M059J (cell line): ENCODE results near the gene TCEA3. TPM values are rescaled to one million over a fixed set of nuclear protein-coding genes. Genes with fewer than 3 reads are reported as not detected.
A peak's percentile ranks its signal among the peaks of the same experiment; 100 is the strongest.

Source experiments
- DNase-seq: peaks from one replicate; pipeline ENCODE4 v3.0.0-alpha.2; 2012; ENCODE audit warnings: low read depth
- total RNA-seq: library from RNA; depleted of rRNA; stranded (reverse); fragments of >200 nt; shearing (Covaris generic); gene quantifications from 2 replicates; pipeline ENCODE4 v1.2.3, GENCODE V29; 2014

Gene TCEA3
- total RNA-seq, 1 experiment from 2014 or later: 0.30 TPM

DNA sequence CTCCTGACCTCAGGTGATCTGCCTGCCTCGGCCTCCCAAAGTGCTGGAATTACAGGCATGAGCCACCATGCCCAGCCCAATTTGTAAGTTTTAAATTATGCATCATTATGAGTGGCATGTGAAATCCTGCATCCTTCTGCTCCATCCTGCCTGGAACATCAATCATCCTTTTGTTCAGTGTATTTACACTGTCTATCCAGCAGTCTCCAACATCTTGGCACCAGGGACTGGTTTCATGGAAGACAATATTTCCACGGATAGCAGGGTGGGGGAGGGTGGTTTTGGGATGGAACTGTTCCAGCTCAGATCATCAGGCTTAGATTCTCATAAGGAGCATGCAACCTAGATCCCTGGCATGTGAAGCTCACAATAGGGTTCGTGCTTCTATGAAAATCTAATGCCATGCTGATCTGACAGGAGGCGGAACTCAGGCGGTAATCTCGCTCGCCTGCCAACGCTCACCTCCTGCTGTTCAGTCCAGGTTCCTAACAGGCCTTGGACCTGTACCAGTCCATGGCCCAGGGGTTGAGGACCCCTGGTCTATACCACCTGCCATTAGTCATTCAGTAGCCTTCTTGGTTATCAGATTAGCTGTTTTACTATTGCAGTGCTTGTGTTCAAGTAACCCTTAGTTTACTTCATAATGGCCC lies 22.2 kb upstream of the TCEA3 start:
- DNase-seq: no peak

GRCh38 chr1:23444596-23445390 lies 20.2 kb upstream of the TCEA3 start:
- no peak for DNase-seq

DNA sequence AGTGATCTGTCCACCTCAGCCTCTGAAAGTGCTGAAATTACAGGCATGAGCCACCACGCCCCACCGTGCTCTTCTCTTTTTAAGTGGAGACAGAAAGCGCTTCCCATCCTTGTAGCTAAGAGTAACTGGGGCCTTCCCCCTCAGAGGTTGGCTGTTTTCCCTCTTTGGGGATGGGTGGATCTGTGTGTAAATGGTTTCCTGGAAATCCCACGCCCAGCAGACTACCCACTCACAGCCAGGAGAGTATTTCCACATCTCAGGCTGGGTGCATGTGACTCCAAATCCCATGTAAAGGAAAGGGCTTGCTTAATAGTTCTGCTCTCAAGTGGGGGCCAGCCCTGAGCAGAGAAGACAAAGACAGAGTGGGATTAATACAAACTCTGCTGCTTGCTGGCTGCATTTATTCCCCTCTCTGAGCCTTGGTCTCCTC lies 19.6 kb upstream of the TCEA3 start:
- DNase-seq: no peak

DNA sequence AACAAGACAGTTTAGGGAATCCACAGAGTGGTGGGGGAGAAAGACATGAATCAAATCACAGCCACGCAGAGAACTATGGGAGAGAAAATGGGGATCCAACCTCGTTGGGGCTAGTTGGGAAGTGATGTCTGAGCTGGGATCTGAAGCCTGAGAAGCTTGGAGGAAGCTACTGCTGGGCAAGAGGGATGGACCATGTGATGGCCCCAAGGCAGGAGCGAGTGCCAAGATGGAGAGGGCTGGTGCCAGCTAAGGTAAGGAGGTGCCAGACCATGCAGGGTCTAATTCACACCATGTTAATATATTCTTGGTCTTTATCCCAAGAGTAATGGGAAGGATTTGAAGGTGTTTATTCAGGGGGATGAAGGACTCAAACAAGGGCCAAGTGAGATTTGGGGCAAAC lies 18.2 kb upstream of the TCEA3 start:
- DNase-seq: no peak

DNA sequence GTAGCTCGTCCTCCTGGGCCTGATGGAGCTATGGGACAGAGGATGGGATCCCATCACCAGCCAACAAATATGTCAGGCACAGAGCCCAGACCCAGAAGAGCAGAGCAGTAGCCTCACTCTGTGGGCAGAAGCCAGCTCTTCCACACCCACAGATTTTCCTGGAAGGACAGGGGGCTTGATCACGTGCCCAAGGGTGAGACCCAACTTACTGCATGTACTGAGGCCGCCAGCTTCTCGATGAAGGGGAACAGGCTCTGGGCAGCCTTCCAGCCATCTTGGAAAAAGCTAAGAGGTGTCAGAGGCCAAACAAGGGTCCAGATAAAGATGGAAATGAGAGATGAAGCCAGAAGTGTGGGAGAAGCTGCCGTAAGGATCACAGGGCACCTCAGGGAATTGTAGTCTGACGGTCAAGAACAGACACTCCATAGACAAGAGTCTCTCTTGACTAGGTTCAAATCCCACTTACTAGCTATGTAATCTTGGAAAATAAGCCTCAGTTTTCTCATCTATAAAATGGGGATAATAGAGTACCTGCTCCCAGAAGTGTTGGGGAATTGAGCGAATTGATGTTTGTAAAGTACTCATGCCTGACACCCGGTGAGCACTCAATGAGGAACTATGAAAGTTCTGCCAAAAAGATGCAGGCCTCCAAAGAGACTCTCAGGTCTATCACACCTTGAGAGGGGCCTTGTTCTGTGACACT lies 17.0 kb upstream of the TCEA3 start:
- DNase-seq: no peak

GRCh38 chr1:23438545-23438944 lies 14.0 kb upstream of the TCEA3 start:
- no peak for DNase-seq

DNA sequence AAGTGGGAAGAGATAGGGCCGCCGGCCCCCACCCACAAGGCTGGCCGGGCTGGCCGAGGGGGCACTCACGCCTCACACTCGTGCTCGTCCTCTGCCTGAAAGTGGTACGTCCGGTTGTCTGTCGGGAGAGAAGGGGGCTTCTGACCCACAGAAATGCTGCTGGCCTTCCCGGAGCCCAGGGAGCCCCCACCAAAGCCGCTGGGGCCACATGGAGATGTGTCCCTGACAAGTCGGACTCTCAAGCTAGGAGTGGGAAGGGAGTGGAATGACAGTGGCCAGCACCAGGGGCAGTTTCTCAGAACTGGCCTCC lies 12.8 kb upstream of the TCEA3 start:
- DNase-seq: no peak

GRCh38 chr1:23436520-23437354 lies 12.2 kb upstream of the TCEA3 start:
- no peak for DNase-seq

DNA sequence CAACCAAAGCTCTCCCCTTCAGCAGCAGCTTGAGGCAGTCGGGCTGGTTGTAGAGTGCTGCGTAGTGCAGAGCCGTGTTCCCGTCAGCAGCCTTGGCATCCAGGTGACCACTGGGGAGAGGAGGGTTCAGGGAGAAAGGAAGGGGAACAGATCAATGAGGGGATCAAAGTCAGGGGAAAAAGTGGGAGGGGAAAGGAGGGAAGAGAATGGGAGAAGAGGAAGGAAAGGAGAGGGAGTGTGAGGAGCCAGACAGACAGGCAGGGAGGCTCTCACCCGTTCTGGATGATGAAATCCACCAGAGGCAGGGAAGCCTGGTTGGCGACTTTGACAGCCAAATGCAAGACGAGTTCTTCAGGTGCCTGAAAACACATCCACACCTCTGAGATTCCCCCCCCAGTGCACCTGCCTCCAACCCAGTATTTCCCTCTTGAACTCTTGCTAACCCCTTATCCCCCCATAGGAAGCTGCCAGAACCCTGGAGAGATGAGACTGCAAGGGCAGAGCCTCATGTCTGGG lies 9.8 kb upstream of the TCEA3 start:
- DNase-seq: no peak

DNA sequence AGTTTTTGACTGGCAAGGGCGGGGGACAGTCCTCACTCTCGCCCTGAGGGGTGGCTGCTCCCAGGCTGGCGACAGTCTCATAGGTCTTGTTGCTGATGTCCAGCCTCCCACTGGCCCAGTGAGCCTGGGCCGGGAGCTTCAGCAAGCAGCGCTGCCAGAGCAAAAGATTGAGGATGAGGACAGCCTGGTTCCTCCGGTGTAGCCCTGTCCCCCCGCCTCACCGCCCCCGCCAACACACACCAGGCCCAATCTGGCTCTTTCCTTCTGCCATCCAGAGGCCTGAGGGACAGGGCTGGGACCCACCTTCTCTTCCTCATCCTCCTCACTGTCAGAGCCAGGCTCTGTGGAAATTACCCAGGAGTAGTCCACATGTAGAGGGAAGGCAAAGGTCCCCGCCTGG lies 8.6 kb upstream of the TCEA3 start:
- no peak for DNase-seq

DNA sequence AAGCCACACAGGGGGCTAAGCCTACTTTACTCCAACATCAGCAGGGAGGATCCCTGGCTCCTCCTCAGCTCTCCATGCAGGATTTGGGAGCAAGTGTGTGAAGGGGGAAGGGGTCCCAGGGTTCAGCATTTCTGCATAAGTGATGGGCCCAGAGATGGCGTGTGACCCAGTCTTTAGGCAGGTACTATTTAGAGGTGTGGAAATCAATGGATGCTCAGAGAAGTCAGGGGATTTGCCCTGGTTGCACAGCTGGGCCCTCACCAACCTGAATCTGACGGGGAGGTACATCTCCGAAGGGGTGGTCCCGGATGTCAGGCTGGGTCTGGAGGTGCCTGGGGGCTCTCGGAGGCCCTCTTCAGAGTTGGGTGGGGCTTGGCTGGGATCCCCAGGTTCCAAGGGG lies 6.9 kb upstream of the TCEA3 start:
- no peak for DNase-seq

DNA sequence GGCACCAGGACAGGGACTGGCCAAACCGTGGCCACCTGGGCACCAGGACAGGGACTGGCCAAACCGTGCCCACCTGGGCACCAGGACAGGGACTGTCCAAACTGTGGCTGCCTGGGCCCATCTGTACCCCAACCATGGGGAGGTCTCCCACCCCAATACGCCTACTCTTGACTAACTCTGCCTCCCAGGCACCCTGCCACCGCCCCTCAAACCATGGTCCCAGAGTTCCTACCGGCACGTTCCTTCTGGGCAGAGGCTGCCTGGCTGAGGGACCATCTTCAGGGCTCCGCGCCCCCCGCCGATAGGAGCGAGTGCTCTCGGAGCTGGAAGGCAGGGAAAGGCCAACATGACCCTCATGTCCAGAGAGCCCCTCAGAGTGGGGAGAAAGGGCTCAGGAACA lies 6.3 kb upstream of the TCEA3 start:
- no peak for DNase-seq

- peak; percentile 60 for DNase-seq
These were observed 3.8 kb upstream of the TCEA3 start for GRCh38 chr1:23428136-23428905.

- DNase-seq: no peak
These were observed 3.0 kb upstream of the TCEA3 start for GRCh38 chr1:23427550-23427949.

DNA sequence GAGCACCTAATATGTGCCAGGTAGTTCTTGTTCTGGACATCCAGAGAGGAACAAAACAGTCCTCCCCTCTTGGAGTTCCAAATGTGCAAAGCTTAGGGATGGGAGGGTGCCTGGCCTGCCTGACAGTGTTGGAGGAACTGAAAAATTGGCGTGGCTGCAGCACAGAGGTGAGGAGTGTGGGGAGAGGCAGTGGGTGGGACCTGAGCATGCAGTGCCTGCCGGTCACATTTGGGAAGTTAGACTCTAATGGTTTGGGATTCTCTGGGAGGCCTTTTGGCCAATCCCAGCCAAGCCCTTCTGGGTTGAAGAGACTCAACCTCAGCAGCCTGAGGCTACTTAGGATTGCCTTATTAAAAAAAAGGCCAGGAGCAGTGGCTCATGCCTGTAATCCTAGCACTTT lies 2.3 kb upstream of the TCEA3 start:
- no peak for DNase-seq

- DNase-seq: no peak
These were observed 596 bp upstream of the TCEA3 start for GRCh38 chr1:23425193-23425494.

DNA sequence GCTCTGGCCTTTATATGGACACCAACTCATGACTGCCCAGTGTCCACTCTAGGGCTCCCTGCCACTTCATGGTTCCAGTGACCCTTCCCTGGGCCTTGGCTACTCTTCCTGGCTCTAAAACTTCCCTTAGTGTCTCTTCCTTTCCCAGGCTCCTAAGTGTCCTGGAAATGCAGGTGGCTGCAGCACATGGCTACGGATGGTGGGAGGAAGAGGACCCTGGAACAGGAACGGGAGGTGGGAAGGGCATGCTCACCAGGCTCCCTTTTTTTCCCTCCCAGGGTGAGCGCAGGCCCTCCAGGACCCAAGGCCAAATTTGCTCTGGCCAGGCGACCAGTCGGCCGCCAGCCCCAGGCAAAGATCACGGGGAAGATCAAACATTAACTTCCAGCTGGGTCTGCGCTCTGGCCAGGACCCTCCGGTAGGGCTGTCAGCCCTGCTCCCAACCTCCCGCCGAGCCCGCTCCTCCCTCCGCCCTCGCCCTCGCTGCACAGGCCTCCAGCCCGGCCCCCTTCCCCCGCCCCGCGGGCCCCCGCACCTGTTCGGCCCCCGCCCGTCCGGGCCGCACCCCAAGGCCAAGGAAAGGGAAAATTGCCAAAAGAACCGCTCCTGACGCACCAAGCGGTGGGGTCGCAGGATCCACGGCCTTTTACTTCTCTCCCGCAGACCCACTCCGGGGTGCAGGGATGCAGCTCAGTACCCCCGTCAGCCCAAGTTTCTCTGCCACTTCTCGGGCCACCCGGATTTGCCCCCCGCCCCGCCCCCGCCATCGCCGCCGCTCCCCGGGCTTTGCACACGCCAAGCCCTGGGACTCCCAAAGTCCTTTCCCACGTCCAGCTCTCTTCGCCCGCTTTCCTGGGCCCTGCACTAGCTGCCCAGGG lies 894 bp downstream of the TCEA3 start:
- DNase-seq: no peak

DNA sequence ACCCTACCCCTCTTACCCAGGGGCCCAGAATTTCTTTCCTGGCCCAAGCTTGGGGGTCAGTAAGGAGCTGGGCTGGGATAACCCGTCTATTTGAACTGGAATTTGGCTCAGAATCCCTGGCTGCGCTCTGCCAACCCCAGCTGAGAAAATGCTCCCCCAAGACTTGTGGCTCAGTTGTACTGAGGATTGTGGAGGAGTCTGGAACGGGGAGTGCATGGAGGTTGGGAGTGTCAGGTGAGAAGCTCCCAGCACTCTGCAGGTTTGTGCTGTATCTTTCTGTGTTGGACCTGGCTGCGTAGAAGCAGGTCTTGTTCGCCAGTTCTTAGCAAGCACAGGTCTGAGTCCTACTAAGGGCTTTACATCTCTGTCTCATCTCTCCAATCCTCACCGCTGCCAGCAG lies 1.6 kb downstream of the TCEA3 start:
- no peak for DNase-seq

DNA sequence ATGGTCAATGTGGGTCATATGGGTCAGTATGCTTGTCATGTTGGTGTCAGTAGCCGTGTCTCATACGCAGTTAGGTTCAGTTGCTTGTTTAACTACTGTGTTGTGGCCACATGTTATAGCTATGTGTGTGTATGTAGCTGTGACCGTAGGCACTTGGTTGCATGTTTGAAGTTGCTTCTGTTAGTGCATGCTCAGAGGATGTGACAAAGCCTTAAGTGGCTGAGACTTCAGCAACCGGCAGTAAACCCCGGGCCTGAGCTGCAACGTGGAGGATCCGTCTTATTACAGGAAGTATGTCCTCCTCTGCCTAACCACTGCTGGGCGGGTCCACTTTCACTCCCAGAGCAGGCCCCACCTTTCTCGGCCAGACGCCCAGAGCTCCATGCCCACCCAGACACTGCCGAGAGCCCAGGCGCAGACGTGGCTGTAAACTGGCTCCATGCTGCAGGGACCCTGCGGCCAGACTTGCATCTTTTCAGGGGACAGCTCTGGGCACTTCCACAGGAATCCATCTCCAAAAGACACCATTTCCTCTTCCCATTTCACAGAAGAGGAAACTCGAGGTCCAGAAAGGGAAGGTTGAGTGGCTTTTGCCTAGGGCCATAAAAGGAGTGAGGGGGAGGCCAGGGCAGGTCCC lies 2.2 kb downstream of the TCEA3 start:
- DNase-seq: no peak

GRCh38 chr1:23421753-23422240 lies 2.8 kb downstream of the TCEA3 start:
- DNase-seq: no peak
